A673 (cell line): ENCODE data around the gene GPAM. TPM values are rescaled to one million over a fixed set of nuclear protein-coding genes. Genes with fewer than 3 reads are reported as not detected.

Experiments used
- BruUV-seq: library from RNA; stranded (reverse); fragments of 400-500 nt; replicated peaks from 2 replicates; lab custom pipeline; 2021; lab: Mats Ljungman, UMichigan
- CTCF ChIA-PET: fragments of 300-600 bp; sonication (Branson Sonifier 250); formaldehyde crosslinking; loops from one replicate; lab custom pipeline; 2022; ENCODE audit warnings: antibody characterized with exemption; lab: Charles Lee
- POLR2A ChIA-PET: fragments of 300-600 bp; sonication (Branson Sonifier 250); formaldehyde crosslinking; loops from one replicate; lab custom pipeline; 2022; ENCODE audit warnings: antibody characterized with exemption; ENCODE audit not compliant: low non-redundant PET; lab: Charles Lee
- DNase-seq: peaks from one replicate; pipeline ENCODE4 v3.0.0-alpha.2; 2015; ENCODE audit warnings: low spot score
- H3K27ac ChIP-seq: fragments of 200-600 bp; sonication (generic); 2 replicates; pipeline ENCODE4 v1.5.1; 2016; ENCODE audit warnings: mixed run types, low read depth, mild to moderate bottlenecking, mixed read lengths, antibody characterized with exemption, low read length; ENCODE audit not compliant: poor library complexity, severe bottlenecking
- H3K27me3 ChIP-seq: fragments of 200-600 bp; sonication (generic); replicated peaks from 2 replicates; pipeline ENCODE4 v1.6.1; 2017; ENCODE audit warnings: mixed run types, low read depth, mild to moderate bottlenecking, mixed read lengths, antibody characterized with exemption, low read length; ENCODE audit not compliant: insufficient read depth, poor library complexity
- H3K36me3 ChIP-seq: fragments of 200-600 bp; sonication (generic); 2 replicates; pipeline ENCODE4 v1.6.1; 2016; ENCODE audit warnings: mixed run types, mild to moderate bottlenecking, mixed read lengths, antibody characterized with exemption, low read length; ENCODE audit not compliant: insufficient read depth, poor library complexity, severe bottlenecking
- H3K4me1 ChIP-seq: fragments of 200-600 bp; sonication (generic); 2 replicates; pipeline ENCODE4 v1.6.1; 2017; ENCODE audit warnings: mixed run types, mild to moderate bottlenecking, mixed read lengths, antibody characterized with exemption, low read length; ENCODE audit not compliant: insufficient read depth, poor library complexity, severe bottlenecking
- H3K4me3 ChIP-seq: fragments of 200-600 bp; sonication (generic); 2 replicates; pipeline ENCODE4 v1.5.1; 2016; ENCODE audit warnings: low read depth, mixed run types, mild to moderate bottlenecking, mixed read lengths, low read length; ENCODE audit not compliant: poor library complexity, severe bottlenecking
- H3K9me3 ChIP-seq: fragments of 200-600 bp; sonication (generic); 2 replicates; pipeline ENCODE4 v1.6.1; 2016; ENCODE audit warnings: mixed run types, low read depth, mild to moderate bottlenecking, mixed read lengths, antibody characterized with exemption, low read length; ENCODE audit not compliant: poor library complexity, severe bottlenecking
- EZH2 ChIP-seq: fragments of 200-600 bp; sonication (generic); IDR thresholded peaks from 2 replicates; pipeline ENCODE4 v1.6.1; 2017; ENCODE audit warnings: borderline replicate concordance, low read depth, mild to moderate bottlenecking, mixed read lengths, antibody characterized with exemption, low read length; ENCODE audit not compliant: poor library complexity, severe bottlenecking
- intact Hi-C: fragments of 100-400 bp; cut with micrococcal nuclease; formaldehyde crosslinking; loops from one replicate; pipeline ENCODE4 v1.10.0; 2022; ENCODE audit not compliant: unreplicated experiment
- total RNA-seq: library from RNA; stranded (reverse); gene quantifications from 2 replicates; pipeline ENCODE4 v1.2.3, GENCODE V29; 2021
- TF ChIP-seq, protein P1 (sequence below): fragments of 300-800, 200-600 bp; sonication (generic); conservative IDR thresholded peaks from 2 replicates; pipeline ENCODE4 v1.5.1; 2017; ENCODE audit warnings: low read depth, mild to moderate bottlenecking, antibody characterized with exemption, low read length, moderate library complexity, mixed read lengths

The GPAM gene
- total RNA-seq, 1 experiment from 2014 or later = 18.1 TPM

DNA sequence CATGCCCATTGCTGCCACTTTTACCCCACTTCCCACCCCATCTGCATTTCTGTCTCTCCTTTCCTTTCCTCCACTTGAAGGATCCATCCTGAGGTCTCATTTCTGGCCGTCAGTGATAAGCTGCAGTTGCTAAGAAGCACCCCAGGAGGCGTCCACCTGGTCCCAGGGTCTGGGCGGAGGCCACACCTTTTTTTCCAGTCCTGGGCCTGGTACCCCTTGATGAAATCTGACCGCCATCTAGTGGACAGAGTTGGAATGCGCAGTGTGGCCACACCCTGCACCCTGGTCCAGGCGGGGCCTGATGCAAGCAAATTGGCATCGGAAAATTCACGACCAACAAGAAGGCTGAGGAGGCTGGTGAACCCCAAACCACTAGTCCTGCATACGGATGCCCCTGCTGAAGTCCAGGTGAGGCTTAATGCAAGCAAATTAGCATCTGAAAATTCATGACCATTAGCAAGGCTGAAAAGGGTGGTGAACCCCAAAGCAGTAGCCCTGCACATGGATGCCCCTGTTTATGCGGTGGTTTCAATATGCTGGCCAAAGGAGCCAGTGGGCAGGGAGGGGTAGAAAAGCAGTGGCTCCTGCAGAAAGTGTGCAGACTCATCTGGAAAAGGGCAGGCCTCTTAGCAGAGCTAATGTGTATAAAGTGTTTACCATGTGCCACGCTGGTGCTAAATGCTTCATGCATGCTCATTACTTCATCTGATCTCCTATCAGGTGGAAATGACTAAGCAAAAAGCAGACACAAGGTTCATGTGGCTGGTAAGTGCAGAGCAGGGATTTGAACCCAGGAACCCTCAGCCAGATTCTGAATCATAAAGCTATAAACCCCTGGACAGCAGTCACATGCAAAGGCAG is 43.2 kb downstream of the GPAM start:
- H3K4me3 ChIP-seq = no peak overlapping the region
- H3K4me1 ChIP-seq = no peaks in the 10 kb centered on the region
- H3K36me3 ChIP-seq = no peaks in the 10 kb centered on the region
- no peaks in the 10 kb centered on the region for H3K27me3 ChIP-seq
- BruUV-seq = no TSS peak
- no peak overlapping the region for H3K27ac ChIP-seq
- ChIA-PET POLR2A (no interaction called here), CTCF (interaction anchor here (1.7 kb wide), 1 partner anchor 295 kb away, joined by 4 read pairs; no protein-coding TSS in a partner anchor)
- TF ChIP-seq, protein P1, sequence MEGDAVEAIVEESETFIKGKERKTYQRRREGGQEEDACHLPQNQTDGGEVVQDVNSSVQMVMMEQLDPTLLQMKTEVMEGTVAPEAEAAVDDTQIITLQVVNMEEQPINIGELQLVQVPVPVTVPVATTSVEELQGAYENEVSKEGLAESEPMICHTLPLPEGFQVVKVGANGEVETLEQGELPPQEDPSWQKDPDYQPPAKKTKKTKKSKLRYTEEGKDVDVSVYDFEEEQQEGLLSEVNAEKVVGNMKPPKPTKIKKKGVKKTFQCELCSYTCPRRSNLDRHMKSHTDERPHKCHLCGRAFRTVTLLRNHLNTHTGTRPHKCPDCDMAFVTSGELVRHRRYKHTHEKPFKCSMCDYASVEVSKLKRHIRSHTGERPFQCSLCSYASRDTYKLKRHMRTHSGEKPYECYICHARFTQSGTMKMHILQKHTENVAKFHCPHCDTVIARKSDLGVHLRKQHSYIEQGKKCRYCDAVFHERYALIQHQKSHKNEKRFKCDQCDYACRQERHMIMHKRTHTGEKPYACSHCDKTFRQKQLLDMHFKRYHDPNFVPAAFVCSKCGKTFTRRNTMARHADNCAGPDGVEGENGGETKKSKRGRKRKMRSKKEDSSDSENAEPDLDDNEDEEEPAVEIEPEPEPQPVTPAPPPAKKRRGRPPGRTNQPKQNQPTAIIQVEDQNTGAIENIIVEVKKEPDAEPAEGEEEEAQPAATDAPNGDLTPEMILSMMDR = peak; percentile 93
- no peak for TF ChIP-seq EZH2
- H3K9me3 ChIP-seq = no peaks in the 10 kb centered on the region
- DNase-seq = peak; percentile 80
- intact Hi-C loops = loop anchor here (1.0 to 10.0 kb wide), 2 partner anchors 174 to 294 kb away; no protein-coding TSS in a partner anchor

DNA sequence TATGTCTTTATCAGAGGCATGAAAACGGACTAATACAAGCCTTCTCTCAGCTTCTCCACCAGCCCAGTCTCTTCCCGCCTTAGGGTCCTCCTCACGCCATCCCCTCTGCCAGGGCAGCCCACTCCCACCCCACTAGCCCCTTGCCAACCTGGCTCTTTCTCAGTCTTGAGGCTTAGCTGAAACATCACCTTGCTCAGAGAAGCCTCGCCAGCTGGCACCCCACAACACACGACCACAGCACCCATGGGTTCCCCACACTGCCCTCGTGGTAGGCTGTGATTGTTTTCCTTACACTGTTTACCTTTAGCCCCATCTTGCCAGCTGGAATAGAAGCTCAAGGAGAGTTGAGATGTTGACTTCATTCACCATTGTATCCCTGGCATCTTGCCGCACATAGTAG is 44.4 kb downstream of the GPAM start:
- CTCF ChIA-PET = interaction anchor here (1.7 kb wide), 1 partner anchor 296 kb away, joined by 4 read pairs; no protein-coding TSS in a partner anchor
- DNase-seq = no peak

DNA sequence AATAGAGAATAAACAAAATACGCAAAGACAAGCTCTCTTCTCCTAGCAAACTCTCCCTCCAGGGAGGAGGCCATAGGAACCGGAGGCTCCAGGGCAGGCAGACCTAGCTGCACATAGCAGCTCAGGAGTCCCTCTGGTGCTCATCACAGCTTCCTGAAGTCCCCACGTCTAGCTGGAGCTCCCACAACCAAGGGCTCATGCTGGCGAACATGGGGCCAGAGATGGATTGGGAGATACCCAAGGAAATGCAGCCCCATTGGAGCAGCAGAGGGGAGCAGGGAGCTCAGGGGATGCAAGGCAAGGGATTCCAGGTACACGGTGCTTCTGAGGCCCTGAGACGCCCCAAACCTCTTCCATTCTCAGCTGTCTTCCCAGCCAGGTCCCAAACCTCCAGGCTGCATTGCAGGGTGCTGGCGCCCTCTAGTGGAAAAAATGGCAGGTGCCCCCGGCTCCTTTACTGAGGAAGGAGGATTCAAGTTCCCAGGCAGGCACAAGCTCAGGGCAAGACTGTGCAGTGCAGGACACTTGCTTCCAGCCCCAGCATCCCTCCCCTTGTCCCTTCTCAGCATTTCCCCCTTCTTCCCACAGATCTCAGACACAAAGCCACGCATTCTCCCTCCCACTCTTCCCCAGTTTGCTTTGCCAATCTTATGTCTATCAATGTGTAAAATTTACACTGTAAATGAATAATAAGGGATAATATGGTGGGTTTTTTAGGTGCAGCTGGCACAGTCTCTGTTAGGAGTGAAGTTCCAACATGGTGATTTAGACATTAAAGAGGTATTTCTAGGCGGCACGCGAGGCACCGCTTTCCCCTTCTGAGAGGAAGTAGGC is 46.2 kb downstream of the GPAM start:
- no peaks in the 10 kb centered on the region for H3K27me3 ChIP-seq
- H3K9me3 ChIP-seq = no peaks in the 10 kb centered on the region
- DNase-seq = peak; percentile 79
- H3K4me3 ChIP-seq = no peak overlapping the region
- CTCF ChIA-PET = interaction anchor here (0.5 to 1.6 kb wide), 10 partner anchors 13 to 742 kb away, joined by 3 to 7 read pairs (median 4); no protein-coding TSS in a partner anchor
- TF ChIP-seq EZH2 = no peak
- TF ChIP-seq, protein P1 = peak; percentile 96
- intact Hi-C loops = loop anchor here (2.0 to 10.0 kb wide), 3 partner anchors 381 to 1827 kb away; no protein-coding TSS in a partner anchor
- H3K4me1 ChIP-seq = no peaks in the 10 kb centered on the region
- POLR2A ChIA-PET = no interaction called here
- BruUV-seq = no TSS peak
- no peaks in the 10 kb centered on the region for H3K36me3 ChIP-seq
- H3K27ac ChIP-seq = no peak overlapping the region

More for the DNA sequence above, 44.4 kb downstream of the GPAM start:
- no peaks in the 10 kb centered on the region for H3K4me1 ChIP-seq
- POLR2A ChIA-PET = no interaction called here
- H3K36me3 ChIP-seq = no peaks in the 10 kb centered on the region
- intact Hi-C loops = loop anchor here (10.0 kb wide), 1 partner anchor 1394 kb away; no protein-coding TSS in a partner anchor
- no peak overlapping the region for H3K4me3 ChIP-seq
- H3K27ac ChIP-seq = no peak overlapping the region
- no TSS peak for BruUV-seq
- H3K27me3 ChIP-seq = no peaks in the 10 kb centered on the region
- no peaks in the 10 kb centered on the region for H3K9me3 ChIP-seq
- TF ChIP-seq EZH2 = no peak
- TF ChIP-seq, protein P1 = no peak
